ENCODE measurements around the gene CCDC93.

- no peak for TF ChIP-seq CTCF (IDR thresholded peaks at IDR 0.05)
- TF ChIP-seq POLR2A (IDR thresholded peaks at IDR 0.05) = no peak
Measured at GRCh38 chr2:118048401-118048800, 34.5 kb upstream of the CCDC93 start.
